GDM1 (cell line): ENCODE results near the gene UBL5.
"Not testable (repeated sequence)": the region's sequence is repeated elsewhere in the genome, so short reads cannot be mapped to it uniquely, and the experiment has no call there.

Source experiments
- DNase-seq: peaks from one replicate; lab custom pipeline; 2025; lab: John Stamatoyannopoulos, UW

UBL5 gene

DNA sequence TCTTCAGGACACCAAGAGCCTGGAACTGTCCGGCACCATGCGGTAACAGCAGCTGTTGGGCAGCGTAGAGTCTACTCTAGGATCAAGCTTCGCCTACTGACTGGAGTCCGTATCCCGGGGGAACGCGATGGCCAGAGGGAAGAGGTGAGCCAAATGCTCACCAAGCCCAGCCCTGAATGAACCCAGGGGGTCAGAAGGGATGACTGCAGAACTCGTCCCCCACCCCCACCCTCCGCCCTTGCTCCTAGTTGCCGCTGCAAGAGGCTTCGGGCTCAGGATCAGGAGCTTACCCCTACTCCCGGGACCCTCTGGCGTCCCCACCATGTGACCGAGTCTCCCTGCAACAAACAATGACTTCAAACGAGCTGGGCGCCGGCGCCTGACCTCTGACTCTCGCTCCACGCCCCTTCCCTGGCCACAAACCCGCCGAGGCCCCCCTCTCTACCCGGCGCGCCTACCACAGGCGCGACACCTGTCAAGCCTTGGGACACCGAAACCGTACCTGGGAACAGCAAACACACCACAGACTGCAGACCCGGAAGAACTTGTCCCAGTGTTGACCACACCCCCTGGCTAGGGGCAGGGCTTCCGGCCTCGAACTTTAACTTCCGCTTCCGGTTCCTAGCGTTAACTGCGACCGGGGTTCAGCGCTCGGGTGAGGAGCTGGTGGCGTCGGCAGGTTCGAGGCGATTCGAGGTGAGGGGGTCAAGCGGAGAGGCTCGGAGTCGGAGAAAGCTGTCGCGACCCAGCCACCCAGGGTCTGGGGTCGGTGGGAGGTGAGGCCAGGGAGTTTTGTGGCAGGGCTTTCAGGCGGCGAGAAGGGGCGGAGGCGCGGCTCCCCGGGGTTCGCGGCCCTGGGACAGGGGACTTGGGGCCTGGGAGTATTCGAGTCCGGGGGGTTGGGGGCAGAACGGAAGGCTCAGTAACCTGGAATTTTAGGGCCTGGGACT lies at the start of gene UBL5:
Gene UBL5 (plus strand): TSS at position 630 of the 950 bp plus-strand sequence. CDS start 420 bp downstream, outside the sequence.
- peak; percentile 80 for DNase-seq

GRCh38 chr19:9782338-9782737 lies 45.4 kb upstream of the UBL5 start:
- no peak for DNase-seq

- DNase-seq, result not testable (repeated sequence)
These were observed 43.6 kb upstream of the UBL5 start for GRCh38 chr19:9784163-9784496.

DNA sequence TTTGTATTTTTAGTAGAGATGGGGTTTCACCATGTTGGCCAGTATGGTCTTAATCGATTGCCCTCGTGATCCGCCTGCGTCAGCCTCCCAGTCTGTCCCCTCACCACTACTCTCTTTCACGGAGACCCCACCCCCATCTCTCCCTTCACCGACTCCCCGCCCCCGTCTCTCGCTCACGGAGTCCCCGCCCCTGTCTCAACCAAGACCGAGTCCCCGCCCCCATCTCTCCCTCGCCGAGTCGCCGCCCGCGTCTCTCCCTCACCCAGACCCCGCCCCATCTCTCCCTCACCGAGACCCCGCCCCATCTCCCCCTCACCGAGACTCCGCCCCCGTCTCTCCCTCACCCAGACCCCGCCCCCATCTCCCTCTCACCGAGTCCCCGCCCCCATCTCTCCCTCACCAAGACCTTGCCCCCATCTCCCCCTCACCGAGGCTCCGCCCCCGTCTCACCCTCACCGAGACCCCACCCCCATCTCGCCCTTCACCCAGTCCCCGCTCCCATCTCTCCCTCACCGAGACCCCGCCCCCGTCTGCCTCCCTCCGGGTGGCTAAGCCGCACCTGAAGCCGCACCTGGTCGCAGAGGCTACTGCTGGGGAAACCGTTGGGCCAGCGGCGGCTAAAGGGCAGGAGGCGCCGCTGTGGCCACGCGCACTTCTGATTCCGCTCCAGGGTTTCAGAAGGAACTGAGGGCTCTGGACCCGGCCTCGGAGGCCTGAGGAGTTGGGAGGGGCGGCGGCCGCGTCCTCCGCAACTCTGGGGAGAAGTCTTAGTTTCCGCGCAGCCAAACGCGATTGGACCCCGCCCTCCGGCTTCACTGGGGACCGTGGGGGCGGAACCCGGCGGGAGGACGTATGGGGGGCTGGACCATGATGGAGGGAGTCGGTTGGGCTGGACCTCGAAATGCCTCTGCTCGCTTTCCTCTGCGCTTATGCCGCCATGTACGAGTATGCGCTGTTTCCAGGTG lies 42.1 kb upstream of the UBL5 start:
- peak; percentile 95 for DNase-seq

DNA sequence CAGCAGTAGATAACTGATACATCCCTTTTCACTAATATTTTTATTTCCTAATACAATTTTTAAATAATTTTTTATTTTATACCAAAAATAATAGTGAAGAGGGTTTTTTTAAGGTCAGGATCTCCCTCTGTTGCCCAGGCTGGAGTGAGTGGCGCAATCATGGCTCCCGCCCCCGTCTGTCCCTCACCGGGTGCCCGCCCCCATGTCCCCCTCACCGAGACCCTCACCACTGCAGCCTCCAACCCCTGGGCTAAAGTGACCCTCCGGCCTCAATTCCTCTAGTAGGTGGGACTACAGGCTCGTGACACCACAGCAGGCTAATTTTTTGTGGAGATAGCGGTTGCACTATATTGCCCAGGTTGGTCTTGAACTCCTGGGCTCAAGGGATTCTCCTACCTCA lies 41.4 kb upstream of the UBL5 start:
- no peak for DNase-seq

DNA sequence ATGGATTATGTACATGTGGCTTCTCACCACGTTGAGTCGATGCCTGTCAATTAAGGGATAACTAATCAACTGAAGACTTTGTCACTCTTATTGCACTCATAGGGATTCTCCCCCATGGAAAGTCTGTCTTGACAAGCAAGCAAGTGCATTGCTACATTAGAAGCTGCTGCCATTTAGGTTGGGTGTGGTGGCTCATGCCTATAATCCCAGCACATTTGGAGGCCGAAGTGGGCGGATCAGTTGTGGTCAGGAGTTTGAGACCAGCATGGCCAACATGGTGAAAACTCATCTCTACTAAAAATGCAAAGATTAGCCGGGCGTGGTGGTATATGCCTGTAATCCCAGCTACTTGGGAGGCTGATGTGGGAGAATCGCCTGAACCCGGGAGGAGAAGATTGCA lies 40.9 kb upstream of the UBL5 start:
- DNase-seq, result no peak

GRCh38 chr19:9788604-9789003 lies 39.1 kb upstream of the UBL5 start:
- DNase-seq, result not testable (repeated sequence)

DNA sequence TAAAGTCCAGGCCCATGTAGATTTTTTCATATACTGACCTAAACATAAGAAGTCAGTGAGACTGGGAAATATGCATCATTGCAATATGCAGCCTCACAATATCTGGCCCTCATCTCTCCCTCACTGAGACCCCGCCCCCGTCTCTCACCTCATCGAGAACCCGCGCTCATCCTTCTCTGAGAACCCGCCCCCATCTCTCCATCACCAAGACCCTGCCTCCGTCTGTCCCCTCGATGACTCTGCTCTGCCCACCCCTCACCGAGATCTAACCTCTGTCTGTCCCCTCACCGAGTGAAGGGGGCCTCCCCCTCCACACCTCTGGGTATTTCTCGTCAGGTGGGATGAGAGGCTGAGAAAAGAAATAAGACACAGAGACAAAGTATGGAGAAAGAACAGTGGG lies 38.7 kb upstream of the UBL5 start:
- DNase-seq, result no peak

DNA sequence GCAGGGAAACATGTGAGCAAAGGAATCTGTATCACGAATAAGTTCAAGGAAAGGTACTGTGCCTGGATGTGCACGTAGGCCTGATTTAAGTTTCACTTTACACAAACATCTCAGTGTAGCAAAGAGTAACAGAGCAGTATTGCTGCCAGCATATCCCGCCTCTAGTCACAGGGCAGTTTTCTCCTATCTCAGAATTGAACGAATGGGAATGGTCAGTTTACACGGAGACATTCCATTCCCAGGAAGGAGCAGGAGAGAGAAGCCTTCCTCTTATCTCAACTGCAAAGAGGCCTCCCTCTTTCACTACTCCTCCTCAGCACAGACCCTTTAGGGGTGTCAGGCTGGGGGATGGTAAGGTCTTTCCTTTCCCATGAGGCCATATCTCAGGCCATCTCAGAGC lies 38.1 kb upstream of the UBL5 start:
- not testable (repeated sequence) for DNase-seq

DNA sequence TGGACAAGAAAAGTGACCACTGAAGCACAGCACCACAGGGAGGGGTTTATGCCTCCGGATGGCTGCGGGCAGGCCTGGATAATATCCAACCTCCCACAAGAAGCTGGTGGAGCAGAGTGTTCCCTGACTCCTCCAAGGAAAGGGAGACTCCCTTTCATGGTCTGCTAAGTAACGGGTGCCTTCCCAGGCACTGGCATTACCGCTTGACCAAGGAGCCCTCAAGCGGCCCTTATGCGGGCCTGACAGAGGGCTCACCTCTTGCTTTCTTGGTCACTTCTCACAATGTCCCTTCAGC lies 36.7 kb upstream of the UBL5 start:
- not testable (repeated sequence) for DNase-seq

GRCh38 chr19:9791552-9792205 lies 36.0 kb upstream of the UBL5 start:
- peak; percentile 95 for DNase-seq

DNA sequence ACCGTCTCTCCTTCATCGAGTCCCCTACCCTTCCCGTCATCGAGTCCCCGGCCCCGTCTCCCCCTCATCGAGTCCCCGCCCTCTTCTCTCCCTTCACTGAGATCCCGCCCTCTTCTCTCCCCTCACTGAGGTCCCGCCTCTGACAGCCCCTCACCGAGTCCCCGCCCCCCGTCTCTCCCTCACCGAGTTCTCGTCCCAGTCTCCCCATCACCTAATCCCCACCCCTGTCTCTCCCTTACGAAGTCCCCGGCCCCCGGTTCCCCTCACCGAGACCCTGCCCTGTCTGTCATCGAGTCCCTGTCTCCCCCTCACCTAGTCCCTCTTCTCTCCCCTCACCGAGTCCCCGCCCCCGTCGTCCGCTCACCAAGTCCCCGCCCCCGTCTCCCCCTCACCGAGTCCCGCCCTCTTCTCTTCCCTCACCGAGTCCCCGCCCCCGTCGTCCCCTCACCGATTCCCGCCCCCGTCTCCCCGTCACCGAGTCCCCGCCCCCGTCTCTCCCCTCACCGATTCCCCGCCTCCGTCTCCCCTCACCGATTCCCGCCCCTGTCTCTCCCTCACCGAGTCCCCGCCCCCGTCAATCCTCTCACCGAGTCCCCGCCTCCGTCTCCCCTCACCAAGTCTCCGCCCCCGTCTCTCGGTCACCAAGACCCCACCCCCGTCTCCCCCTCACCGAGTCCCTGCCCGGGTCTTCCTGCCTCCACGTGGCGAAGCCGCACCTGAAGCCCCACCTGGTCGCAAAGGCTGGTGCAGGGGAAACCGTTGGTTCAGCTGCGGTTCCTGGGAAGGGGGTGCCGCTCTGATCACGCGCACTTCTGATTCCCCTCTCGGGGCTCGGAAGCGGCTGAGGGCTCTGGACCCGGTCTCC lies 35.3 kb upstream of the UBL5 start:
- DNase-seq, result peak; percentile 95

DNA sequence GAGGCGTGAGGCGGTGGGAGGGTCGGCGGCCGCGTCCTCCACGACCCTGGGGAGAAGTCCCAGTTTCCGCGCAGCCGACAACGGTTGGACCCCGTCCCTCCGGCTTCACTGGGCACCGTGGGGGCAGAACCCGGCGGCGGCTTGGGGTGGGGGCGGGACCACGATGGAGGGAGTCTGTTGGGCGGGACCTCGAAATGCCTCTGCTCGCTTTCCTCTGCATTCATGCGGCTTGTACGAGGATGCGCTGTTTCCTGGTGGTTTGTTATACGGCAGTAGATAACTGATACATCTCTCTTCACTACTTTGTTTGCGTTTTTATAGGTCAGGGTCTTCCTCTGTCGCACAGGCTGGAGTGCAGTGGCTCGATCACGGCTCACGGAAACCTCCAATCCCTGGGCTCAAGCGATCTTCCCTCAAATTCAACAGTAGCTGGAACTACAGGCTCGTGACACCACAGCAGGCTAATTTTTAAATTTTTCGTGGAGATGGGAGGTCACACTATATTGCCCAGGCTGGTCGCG lies 34.6 kb upstream of the UBL5 start:
- peak; percentile 55 for DNase-seq

DNA sequence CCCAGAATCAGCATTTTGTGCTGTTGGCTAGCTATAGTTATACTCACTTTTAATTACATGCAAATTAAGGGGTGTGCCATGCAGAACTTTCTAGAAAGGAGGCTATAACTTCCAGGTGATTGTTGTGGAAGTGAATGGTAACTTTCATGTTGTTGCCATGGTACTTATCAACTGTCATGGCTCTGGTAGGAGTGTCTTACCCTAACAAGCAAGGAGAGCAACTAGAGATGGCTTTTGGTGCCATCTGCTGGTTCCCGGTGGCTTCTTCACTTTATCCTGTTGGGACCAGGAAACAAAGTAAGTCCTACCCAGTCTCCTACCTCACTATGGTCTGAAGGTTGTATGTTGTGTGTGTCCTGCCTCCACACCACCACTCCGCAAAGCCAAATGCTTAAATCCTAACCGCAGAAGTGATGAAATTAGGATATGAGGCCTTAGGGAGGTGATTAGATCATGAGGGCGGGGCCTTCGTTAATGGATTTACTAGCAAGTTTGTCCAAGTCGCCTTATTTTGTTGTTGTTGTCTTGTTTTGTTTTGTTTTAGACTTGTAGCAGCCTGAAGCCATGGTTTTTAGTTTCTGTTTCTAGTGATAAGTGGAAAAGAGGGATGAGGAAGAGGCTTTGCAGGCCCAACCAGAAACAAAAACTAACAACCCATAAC lies 31.5 kb upstream of the UBL5 start:
- DNase-seq, result peak; percentile 83

- no peak for DNase-seq
These were observed 29.8 kb upstream of the UBL5 start for GRCh38 chr19:9797871-9798270.

DNA sequence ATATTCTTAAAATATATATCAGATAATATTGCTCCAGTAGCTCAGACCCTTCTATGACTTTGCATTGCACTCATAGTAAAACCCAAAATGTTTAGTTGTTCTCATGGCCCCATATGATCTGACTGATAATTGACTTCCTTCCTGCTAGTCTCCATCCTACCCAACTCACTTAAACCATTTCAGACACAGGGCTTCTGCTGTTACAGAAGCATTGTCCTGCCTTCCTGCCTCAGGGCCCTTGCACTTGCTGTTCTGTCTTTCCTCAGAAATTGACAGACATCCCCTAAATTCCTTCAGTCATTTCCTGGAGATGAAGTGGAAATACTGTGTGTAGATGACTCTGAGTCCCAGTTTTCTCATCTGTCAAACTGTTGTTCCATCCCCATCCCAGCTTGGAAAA lies 28.6 kb upstream of the UBL5 start:
- no peak for DNase-seq

DNA sequence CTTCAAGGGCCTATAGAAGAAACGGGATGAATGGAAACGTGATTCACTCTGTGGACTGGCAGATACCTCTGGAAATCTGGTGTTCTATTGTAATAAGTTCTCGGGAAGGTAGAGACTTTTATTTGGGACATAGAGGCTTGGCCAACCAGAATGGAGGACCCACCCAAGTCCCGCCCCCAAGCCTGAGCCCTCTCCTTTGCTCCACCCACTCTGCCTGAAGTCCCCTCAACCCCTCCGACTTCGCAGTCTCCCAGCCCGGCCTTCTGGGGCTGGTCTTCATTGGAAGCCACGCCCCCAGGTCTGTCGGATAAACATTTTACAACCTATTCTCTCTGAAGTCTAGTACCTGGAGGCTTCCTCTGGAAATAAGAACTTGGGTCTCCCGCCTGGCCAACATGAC lies 25.7 kb upstream of the UBL5 start:
- DNase-seq, result no peak

GRCh38 chr19:9806803-9807202 lies 20.9 kb upstream of the UBL5 start:
- DNase-seq, result no peak

DNA sequence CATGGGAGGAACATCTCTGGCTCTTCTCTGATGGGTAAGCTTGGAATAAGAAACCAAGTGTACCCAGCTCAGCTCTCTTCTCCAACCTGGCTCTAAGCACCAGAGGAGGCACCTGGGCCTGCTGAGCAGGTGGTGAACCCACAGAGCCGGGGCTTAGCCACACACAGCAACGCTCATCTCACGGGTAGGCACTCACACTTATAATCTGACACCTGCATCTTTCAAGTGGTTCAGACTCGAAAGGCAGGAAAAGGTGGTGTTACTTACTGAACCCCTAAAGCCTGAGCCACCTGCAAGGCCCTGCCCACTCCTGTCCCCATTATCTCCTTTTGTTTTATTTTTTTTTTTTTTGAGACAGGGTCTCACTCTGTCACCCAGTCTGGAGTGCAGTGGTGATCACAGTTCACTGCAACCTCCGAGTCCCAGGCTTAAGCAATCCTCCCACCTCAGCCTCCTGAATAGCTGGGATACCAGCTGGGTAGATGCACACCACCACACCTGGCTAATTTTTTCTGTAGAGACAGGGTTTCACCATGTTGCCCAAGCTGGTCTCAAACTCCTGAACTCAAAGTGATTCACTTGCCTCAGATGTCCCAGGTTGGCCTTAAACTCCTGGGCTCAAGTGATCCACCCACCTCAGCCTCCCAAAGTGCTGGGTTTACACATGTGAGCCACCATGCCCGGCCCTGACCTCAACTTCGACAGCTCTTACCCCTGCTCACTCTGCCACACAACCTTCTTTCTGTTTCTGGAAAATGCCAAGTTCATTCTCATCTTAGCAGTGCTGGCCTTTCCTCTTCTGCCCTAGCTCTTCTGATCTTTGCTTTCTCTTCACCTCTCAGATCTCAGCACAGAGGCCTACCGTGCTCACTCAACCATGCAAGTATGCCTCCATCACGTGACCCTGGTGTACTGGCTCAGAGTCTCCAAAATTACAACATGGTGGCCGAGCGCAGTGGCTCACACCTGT lies 18.6 kb upstream of the UBL5 start:
- no peak for DNase-seq
